Activated CD8-positive, alpha-beta memory T cell treated with anti-CD3 and anti-CD28 coated beads, Interleukin-2, amount 50 U/mL, for 48 hours (primary cell): ENCODE results near the gene DUSP7.

ENCODE experiments used
- DNase-seq: peaks from one replicate; pipeline ENCODE4 v3.0.0-alpha.2; 2020

Gene DUSP7

DNA sequence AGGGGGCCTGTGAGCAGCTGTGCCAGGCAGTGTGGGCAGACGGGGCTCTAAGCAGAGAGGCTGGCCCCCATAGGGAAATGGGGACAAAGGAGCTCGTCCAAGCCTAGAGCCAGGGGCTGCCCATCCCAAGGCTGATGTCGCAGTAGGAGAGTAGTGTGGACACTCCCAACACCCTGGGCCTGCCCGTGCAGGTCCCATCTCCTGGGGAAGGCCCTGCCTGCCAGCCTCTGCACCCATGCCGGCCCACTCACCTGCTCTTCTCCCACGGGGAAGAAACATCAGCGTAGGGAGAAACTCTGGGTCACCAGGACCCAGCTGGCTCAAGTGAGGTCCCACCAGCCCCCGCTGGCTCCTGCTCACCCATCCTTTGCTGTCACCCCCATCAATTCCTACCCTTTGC is 10.7 kb upstream of the DUSP7 start:
- DNase-seq = no peak

DNA sequence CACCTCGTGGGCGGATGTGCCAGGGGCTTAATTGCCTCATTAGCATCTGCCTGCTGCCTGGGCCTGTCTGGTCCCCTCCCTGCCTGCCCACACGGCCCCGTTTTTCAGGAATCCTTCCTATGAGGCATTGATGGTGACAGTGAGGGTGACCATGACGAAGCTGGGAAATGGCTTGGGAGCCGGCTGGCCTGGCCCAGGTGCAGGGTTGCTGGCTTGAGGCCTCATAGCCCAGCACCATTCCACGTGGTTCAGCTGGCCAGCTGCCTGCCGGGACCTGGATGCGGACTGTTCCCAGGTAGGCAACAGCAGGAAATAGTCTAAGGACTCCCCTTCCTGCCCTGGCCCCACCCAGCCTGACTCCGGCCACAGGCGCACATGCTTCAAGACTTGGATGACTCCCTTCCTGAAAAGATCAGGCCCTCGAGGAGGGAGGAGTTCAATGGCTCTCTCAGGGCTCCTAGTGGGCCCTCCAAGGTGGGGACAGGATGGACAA is 8.9 kb upstream of the DUSP7 start:
- no peak for DNase-seq

DNA sequence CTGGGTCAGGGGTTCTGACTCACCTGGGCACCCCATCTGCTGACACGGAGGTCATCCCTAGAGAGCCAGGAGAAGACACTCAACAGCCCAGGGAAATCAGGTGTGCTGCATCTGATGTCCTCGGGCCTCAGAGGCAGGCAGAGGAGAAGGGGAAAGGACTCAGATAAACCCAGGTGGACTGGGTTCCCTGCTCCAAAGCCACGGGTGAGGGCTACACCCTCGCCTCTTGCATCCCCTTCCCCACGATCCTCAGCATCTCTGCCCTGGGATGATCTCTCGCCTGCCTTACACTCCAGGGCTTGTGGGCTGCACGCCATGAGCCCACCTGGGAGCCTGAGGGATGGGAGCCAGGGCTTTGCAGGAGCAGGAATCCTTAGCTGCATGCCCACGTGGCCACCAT is 8.2 kb upstream of the DUSP7 start:
- DNase-seq = no peak

DNA sequence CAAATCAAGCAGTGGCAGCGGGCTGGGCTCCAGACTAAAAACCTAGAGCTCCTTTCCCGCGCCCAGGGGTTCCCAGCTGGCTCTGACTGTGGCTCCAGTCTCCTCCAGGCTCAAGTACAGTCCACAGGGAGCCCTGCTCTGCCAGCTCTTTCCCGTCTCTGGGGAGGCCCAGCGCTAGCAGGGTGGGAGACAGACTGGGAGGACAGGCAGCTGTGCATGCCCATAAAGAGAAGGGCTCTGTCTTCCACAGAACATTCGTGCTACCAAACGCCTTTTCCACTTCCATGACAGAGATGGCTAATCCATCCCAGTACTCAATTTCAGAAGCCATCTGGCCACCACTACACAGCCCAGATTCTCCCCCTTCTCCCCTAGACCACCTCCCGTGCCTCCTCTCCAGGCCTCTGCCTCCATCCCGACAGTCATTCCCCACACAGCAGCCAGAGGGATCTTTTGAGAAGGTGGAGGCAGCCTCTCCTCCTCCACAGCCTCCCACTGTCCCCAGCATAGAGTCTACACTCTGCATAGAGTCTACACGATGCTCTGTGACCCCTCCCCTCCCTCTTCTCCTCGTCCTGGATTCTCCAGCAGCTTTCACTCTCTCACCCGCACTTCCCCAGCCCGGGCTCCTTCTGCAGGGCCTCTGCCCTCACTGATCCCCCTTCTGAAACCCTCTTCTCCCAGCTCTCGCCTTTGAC is 6.8 kb upstream of the DUSP7 start:
- no peak for DNase-seq

DNA sequence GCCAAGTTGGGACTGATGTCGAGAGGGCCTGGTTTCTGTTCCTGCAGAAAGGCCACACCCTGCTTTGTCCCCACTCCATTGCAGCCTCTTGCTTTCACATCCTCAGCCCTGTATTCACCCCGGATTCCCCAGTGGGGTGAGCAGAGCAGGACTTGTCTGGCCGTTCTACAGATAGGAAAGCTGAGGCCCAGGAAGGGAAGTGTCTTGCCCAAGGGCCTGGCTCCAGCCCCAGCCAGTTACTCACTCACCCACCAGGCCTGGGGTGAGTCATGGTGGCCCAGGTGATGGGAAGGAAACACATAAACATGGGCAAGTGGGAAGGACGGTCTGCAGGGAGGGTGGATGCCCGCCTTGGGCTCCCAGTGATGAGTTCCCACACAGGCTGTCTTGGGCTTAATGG is 6.1 kb upstream of the DUSP7 start:
- DNase-seq = no peak

DNA sequence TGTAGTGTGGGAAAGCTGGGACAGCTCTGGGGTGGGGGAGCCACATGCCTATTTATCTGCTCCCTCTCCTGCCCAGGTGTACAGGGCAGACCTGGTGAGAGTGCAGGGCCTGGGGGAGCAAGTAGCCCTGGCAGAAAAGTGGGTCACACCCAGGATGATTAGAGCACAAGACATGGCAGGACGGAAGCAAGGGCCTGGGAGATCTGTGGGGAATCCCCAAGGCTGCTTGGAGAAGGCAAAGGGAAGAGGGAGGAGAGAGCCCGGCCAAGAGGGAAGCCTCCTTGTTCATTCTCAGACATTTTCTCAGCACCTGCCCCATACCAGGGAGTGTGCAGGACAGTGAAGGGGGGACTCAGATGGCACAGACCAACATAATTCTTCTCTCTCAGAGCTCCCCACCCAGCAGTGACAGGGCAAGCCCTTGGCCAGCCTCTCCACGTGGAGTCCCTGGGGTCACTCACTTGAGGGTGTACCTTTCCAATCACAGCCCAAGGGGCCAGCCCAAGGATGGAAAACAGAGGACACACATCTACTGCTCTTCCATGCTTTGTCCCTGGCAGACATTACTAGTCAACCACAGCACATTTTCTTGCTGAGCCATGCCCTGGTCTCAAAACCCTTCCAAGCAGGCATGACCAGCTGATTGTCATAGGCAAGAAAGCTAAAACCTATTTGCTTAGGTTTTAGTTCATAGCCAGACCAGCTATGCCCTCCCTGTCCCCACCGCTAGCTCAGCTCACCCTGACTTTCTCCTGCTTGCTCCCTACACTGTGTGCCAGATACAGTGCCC is 4.9 kb upstream of the DUSP7 start:
- DNase-seq = no peak

DNA sequence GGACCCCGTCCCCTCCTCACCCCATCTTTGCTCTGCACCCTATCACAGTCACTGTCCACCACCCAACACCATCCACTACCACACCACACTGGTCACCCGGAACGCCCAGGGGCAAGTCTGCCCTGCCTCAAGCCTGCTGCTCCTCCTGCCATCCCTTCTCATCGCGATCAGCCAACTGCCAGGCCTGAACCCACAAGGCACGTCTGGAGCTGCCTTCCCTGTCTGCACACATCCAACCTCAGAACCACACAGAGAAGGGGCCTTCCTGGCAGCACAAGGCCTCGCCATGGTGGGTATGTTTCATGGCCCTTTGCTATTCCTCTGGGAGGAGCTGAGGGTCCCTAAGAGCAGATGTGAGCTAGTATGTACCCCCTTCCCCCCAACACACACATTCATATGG is 3.4 kb upstream of the DUSP7 start:
- DNase-seq = no peak

DNA sequence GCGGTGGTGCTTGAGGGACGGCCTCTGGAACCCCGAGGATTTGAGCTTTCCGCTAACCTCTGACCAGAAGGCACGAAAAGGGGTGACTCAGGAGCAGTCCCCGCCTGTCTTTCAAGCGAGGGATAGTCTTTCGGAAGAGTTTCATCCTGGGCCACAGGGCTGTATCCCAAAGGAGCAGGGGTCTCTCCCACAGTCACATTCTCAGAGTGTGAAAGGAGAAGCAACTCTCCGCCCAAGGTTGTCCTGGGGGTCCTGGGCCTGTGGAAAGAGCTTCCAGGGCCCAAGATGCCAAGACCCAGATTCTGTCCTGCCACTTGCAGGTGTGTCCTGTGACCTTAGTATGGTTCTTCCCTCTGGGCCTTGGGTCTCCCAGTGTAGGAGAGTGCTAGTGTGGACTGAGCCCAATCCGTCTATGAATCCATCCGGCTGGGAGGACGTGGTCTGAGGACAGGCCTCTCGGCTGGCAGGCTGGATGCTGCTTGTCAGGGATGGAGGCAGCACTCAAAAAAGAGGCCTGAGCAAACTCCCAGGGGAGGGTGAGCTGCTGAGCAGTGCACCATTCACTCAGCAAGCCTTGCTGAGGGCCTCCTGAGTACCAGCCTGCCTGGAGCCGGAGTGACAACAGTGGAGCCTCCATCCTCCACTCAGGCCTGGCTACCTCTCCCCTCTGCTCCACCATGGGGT is 1.6 kb upstream of the DUSP7 start:
- DNase-seq = no peak

DNA sequence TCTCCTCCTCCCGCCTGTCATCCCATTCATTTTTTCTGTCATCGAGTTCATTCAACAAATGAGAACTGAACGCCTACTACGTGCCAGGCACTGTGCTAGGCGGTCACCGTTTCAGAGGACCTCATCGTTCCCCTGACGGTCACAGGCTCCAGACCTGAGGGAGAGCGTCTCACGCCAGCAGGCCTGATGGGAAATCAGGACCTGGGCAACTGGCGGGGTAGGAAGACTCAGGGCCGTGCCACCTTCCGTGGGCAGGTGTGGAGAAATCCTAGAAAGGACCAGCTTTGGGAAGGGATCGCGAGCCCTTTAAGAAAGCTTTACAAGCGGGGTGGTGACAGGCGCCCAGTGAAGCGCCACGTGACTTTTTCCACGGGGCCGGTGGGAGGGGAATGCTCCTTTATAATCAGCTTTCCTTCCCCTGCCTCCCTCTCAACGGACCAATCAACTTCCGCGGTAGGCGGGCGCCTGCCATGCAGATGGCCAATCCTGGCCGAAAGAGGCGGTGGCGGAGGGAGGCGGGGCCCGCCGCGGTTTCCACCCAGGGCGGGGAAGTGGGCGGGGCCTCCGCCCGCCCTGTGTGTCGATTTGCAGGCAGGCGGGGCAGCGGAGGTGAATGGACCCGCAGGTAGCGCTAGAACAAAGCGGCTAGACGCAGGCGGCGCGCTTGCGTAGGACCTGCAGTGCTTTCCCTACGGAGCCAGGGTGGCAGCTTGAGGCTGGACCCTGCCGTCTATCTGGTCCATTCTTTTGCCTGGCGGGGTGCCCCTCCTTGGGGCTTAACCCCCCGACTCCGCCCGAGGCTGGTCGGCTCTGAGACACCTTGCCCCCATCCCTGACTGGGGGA is 819 bp upstream of the DUSP7 start:
- peak; percentile 99 for DNase-seq

DNA sequence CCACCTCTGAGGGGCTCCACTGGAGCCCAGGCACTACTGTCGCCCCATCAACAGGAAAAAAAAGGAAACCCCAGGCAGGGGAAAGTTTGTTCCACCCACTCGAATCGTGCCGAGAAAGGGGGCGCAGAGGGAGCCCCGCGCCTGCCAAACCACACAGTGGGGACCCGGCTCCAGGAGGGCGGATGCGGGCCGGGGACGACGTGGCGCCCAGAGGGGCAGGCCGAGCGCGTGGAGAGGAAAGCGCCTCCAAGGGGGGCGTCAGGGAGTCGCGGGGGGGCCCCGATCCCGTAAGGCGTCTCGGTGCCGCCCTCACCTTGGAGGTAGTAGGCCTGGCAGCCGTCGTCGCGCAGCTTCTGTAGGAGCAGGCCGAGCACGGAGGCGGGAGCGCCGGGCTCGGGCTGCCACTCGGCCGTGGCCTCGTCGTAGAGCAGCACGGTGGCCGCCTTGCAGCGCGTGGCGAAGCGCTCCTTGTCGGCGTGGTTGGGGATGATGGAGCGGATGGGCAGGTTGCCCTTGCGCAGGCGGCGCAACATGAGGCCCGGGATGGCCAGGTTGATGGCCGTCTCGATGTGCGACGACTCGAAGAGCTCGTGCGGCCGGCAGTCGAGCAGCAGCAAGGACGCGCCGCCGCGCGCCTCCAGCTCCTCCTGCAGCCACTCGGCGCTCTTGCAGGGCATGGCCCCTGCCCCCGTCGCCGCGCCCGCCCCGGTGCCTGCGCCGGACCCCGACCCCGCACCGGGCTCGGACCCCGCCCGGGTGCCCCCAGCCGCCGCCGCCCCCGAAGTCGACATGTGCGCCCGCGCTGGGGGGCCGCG is 627 bp downstream of the DUSP7 start:
- DNase-seq = peak; percentile 76

DNA sequence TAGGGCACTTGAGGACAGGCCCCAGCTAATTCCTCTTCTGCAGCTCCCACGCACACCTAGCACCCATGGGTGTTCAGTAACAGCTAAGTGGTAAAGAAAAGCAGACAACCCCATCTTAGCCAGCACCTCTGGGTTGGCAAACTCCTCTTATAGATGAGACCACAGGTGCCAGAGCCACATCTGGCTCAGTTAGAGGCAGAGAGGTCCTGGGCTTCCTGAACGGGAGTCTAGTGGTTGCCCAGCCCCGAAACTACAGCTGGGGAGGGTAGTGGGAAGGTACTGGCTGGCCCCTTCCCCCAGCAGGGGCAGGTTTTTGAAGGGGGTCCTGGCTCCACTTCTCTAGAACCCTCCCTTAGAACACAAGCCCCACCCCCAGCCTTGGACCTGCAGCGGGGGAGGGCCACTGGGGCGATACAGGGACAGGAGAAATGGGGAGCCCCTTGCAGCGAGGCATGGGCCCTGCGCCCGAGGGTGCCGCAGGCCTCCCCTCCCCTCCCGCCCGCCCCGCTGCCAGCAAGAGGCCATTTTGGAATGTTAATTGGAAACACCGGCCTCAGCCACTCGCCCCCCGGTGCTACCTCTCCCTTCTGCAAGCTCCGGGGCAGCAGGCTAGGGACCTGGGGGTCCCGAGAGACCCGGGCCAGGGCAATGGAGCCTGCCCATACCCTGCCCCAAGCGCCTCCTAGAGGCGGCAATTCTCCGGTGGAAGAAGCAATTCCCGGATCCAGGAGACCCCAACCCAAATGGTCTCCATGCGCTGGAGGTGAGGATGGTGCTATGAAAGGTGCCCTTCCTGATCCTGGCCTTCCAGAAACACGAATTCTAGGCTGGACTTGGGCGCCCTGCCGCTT is 1.5 kb downstream of the DUSP7 start:
- DNase-seq = peak; percentile 62

DNA sequence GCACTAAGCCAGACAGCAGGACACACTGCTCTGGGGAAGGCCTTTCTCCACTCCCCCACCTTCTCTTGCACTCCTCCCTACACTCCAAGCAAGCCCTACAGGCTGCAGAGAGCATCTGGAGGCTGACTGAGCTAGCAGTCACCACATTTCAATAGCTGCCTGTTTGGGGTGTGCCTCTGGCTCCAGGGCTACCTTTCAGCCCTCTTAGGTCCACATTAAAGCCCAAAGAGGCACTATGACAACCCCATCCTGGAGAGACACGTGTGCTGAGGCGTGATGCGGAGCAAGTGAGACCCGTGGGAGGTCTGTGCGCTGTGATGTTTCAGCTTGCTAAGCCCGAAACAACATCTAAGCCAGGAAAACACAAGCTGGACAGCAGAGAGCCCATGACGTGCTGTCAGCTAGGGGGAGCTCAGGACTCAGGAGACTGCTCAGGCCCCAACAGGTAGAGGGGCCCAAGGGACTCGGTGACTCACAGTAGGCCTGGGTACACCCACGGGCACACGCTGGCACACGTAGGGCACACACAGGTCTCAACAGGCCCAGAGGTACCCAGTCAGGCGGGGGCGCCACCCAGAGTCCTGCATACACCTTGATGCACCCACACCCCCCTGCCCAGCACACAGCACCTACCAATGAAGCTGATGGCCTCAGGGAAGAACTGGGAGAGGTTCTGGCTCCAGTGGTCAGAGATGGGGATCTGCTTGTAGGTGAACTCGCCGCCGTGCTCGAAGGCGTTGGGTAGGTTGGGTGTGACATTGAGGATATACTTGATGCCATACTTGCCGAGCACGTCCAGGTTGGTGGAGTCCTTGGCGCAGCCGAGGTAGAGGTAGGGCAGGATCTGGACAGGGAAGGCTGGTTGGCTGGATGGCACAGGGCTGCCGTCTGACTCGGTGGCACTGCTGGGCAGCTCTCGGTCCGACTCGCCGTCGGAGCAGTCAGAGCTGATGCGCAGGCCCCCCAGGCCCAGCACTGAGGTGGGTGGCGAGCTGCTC is 2.8 kb downstream of the DUSP7 start:
- peak; percentile 69 for DNase-seq

DNA sequence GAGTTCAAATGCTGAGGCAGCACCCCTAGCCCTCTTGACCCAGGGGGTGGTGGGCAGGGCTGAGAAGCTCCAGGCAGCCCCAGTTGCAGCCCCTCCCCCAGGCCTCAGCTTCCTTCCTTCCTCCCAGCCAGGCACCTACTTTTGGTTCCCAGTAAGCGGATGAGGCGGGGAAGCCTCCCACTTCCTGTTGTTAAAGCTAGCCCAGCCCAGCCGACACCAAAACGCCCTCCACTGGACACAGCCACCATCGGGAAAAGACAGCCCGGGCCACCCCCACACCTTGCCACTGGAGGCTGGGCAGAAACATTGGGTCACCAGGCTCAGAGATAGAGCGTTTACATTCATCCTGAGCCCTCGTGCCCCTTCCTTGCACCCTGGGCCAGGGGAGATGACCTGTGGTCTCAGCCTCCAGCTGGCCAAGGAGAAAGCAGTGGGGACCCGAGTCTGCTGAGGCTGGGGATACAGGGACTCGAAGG is 3.5 kb downstream of the DUSP7 start:
- DNase-seq = peak; percentile 66

DNA sequence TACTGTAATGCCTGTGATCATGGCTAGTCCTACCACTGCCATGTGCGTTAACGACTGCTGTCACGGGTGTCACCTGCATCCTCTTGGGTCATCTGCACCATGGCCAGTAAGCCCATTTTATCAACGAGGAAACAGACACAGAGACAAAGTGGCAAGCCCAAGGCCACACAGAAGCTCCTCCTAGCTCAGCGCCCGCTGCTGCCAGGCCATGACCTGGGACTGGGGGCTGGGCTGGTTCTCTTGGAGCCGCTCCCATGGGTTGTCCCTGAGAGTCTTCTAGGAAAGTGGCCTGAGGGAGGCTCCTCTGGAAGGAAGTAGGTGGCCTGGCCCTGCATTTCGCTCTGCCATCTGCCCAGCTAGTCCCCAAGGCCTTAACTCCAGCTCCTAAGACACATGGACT is 4.9 kb downstream of the DUSP7 start:
- no peak for DNase-seq

DNA sequence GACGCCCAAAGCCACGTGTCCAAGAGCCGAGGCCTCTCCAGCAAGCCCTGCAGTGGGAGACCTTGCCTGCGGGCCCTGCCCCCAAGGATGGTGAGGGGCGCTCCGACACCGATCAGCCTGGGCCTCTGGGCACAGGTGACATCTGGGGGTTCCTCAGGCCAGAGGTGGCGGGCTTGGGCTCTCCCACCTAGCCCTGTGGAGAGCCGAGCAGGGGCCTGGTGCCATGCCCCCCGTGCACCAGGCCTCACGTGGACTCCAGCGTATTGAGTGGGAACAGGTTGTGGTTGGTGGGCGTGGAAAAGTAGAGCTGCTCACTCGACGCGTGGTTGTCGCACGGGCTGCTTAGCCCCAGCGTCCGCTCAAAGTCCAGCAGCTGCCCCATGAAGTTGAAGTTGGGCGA is 5.8 kb downstream of the DUSP7 start:
- DNase-seq = no peak

DNA sequence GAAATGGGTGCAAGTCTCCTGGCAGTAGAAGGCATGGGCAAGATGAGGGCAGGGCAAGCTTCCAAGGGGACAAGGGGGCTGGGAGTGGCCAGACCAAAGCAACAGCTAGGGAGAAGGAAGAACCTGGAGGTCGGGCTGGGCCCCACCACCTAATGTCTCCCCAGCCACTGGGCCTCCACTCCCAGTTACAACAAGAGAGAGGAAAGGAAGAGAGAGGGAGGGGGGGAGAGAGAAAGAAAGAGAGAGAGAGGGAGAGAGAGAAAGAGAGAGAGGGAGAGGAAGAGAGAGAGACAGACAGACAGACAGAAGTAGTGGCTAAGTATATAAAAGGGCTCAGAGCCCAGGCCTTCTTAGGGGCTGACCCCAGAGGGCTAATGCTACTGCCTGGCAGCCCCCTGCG is 6.9 kb downstream of the DUSP7 start:
- no peak for DNase-seq

DNA sequence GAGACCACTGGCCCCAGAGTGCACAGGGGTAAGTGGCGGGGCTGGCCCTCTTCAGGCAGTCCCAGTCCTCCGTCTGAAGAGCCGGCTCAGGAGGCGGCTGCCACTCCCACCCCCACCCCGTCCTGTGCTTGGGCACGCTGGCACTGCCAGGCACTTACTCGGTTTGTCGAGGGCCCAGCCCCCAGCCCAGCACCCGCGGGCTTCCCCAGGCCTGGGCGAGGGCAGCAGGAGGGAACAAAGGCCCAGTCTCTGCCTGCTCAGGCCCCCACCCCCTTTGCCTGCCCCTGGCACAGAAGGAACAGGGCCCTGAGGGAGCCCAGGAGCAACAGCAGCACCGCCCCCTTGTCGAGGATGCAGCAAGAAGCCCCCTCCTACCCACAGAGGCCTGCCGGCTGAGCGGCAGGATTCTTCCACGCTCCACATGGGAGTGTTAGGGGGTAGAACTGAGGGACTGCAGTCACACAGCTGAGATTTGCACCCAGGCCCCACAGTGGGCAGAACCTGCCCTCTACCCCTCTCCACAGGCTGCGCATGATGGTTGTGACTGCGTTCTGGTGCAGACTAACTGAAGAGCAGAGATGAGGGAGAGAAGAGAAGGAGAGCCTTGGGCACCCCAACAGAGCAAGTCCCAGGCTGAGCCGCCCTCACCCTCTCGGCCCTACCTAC is 8.9 kb downstream of the DUSP7 start:
- no peak for DNase-seq

DNA sequence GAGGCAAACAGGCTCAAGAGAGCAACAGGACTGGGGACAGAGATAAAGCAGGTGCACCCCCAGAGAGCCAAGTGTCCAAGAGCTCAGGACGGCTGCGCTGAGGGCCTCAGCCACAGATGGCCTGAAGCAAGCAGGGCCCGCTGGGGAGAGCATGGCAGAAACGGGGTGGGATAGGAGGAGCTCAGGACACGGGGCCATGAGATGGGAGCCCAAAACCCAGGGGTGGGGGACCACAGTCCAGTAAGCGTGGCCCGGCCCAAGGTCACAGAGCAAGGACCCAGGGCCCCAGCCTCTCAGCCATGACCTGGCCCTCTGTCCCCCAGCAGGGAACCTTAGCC is 9.5 kb downstream of the DUSP7 start:
- DNase-seq = no peak
